Spleen (tissue), 11 donors: ENCODE measurements around the gene TRPV4. TPM values are rescaled to one million over a fixed set of nuclear protein-coding genes. Genes with fewer than 3 reads are reported as not detected.
A peak's percentile ranks its signal among the peaks of the same experiment; 100 is the strongest.

ENCODE experiments used
- DNase-seq: peaks from one replicate; pipeline ENCODE4 v3.0.0-alpha.2; 2020
- H3K27ac ChIP-seq, 8 donors: fragments of 200-600 bp; sonication (generic) in 7 of 8; 1 replicate in 4 of 8; 2 replicates in 4 of 8; pipeline versions ENCODE4 v1.5.0 to v1.8.0; 2016 to 2021; ENCODE audit warnings: inconsistent platforms in 4 of 8, mild to moderate bottlenecking in 4 of 8, moderate library complexity in 1 of 8
- H3K27me3 ChIP-seq, 7 donors: fragments of 200-600 bp; sonication (generic) in 6 of 7; replicated peaks in 1 of 7; 1 replicate in 4 of 7; 2 replicates in 3 of 7; pipeline versions ENCODE4 v1.5.0 to v1.8.0; 2016 to 2021; ENCODE audit warnings: inconsistent platforms in 3 of 7, mild to moderate bottlenecking in 1 of 7
- H3K36me3 ChIP-seq, 6 donors: fragments of 200-600 bp; sonication (generic) in 5 of 6; 1 replicate in 4 of 6; 2 replicates in 2 of 6; pipeline versions ENCODE4 v1.5.0 to v1.8.0; 2016 to 2021; ENCODE audit warnings: inconsistent platforms in 2 of 6
- H3K4me1 ChIP-seq, 6 donors: fragments of 200-600 bp; sonication (generic) in 5 of 6; 1 replicate in 3 of 6; 2 replicates in 3 of 6; pipeline versions ENCODE4 v1.5.0 to v1.8.0; 2016 to 2021; ENCODE audit warnings: inconsistent platforms in 3 of 6
- H3K4me3 ChIP-seq, 8 donors: fragments of 200-600 bp; sonication (generic) in 7 of 8; 1 replicate in 4 of 8; 2 replicates in 4 of 8; pipeline versions ENCODE4 v1.5.0 to v1.8.0; 2016 to 2021; ENCODE audit warnings: inconsistent platforms in 4 of 8, mild to moderate bottlenecking in 4 of 8, moderate library complexity in 2 of 8
- H3K9me3 ChIP-seq, 8 donors: fragments of 200-600 bp; sonication (generic) in 7 of 8; 1 replicate in 4 of 8; 2 replicates in 4 of 8; pipeline versions ENCODE4 v1.5.0 to v1.8.0; 2016 to 2021; ENCODE audit warnings: inconsistent platforms in 4 of 8
- POLR2A ChIP-seq, 3 donors: fragments of 450-650 bp; IDR thresholded peaks; one replicate each; pipeline ENCODE4 v1.5.1; 2017; ENCODE audit warnings: antibody characterized with exemption in 3 of 3, mild to moderate bottlenecking in 1 of 3
- POLR2AphosphoS5 ChIP-seq, 3 donors: sonication (generic); formaldehyde crosslinking; IDR thresholded peaks; one replicate each; pipeline ENCODE4 v1.5.1; 2017; ENCODE audit warnings: antibody characterized with exemption in 3 of 3
- WGBS, 5 donors: extraction: QIAGEN DNeasy Blood & Tissue Kit in 3 of 5; methylation state at CpG; one replicate each; pipeline versions ENCODE4 v1.1.5 to v1.1.7; 2013 to 2018; 5-methylcytosine and 5-hydroxymethylcytosine counted together
- intact Hi-C: fragments of 100-400 bp; cut with DNase I; formaldehyde crosslinking; loops from one replicate; pipeline ENCODE4 v1.15.0; 2023; ENCODE audit warnings: low total_unique reads
- polyA plus RNA-seq, 3 donors: library from polyadenylated mRNA; stranded (reverse); fragments of 200-250 nt; gene quantifications; one replicate each; pipeline ENCODE4 v1.2.1, GENCODE V29; 2013
- total RNA-seq, 7 donors: library from RNA; depleted of rRNA in 3 of 7; stranded (reverse); fragments of >200 nt in 3 of 7; fragmentation: NEBNext Ultra II Directional in 4 of 7; extraction: Animal tissue kit (Norgen Biotek cat#: 25700) in 4 of 7; gene quantifications; one replicate each; pipeline versions ENCODE4 v1.1.0 to v1.2.1, GENCODE V29; 2016 to 2021
- TF ChIP-seq, protein P1 (sequence below), 11 experiments: fragments of 200-600 bp in 7 of 11; fragments of 450-650 bp in 4 of 11; sonication (generic) in 4 of 11; IDR thresholded peaks in 8 of 11; conservative IDR thresholded peaks in 3 of 11; 1 replicate in 7 of 11; 2 replicates in 4 of 11; pipeline versions ENCODE4 v1.4.0 to v1.8.0; 2016 to 2021; ENCODE audit warnings: antibody characterized with exemption in 11 of 11, inconsistent platforms in 4 of 11, mild to moderate bottlenecking in 1 of 11
- donor health status: healthy with polysubstance abuse.
- donor health status: DM: no; HTN: no; CAD: no; lungs with moderate emphysema.
- donor health status: DM: no; HTN: no; CAD: no.
- donor health status: Bipolar disorder and iron deficiency.
- donor health status: healthy.
- donor health status: DM: no; HTN: no; CAD: no.
- donor health status: DM: yes; HTN: yes; CAD: no.

Gene TRPV4
- total and polyA plus RNA-seq, 10 donors: 0.49 to 8.0 (median 4.4) TPM

GRCh38 chr12:109827080-109827479 lies 6.1 kb downstream of the TRPV4 start:
- peak overlapping the region in 1 of 8 donors; percentile 58 for H3K4me3 ChIP-seq
- TF ChIP-seq, protein P1, sequence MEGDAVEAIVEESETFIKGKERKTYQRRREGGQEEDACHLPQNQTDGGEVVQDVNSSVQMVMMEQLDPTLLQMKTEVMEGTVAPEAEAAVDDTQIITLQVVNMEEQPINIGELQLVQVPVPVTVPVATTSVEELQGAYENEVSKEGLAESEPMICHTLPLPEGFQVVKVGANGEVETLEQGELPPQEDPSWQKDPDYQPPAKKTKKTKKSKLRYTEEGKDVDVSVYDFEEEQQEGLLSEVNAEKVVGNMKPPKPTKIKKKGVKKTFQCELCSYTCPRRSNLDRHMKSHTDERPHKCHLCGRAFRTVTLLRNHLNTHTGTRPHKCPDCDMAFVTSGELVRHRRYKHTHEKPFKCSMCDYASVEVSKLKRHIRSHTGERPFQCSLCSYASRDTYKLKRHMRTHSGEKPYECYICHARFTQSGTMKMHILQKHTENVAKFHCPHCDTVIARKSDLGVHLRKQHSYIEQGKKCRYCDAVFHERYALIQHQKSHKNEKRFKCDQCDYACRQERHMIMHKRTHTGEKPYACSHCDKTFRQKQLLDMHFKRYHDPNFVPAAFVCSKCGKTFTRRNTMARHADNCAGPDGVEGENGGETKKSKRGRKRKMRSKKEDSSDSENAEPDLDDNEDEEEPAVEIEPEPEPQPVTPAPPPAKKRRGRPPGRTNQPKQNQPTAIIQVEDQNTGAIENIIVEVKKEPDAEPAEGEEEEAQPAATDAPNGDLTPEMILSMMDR (IDR thresholded peaks at IDR 0.05 in 8 of 11, conservative IDR thresholded peaks at IDR 0.05 in 3 of 11): no peak
- no peak for TF ChIP-seq POLR2A (IDR thresholded peaks at IDR 0.05)
- TF ChIP-seq POLR2AphosphoS5 (IDR thresholded peaks at IDR 0.05): no peak
- intact Hi-C loops: no loop called here

GRCh38 chr12:109824731-109825130 lies 8.5 kb downstream of the TRPV4 start:
- no peak for TF ChIP-seq POLR2AphosphoS5 (IDR thresholded peaks at IDR 0.05)
- TF ChIP-seq POLR2A (IDR thresholded peaks at IDR 0.05): no peak
- TF ChIP-seq, protein P1 (IDR thresholded peaks at IDR 0.05 in 8 of 11, conservative IDR thresholded peaks at IDR 0.05 in 3 of 11): no peak
- no peaks in the 10 kb centered on the region for H3K36me3 ChIP-seq
- intact Hi-C loops: no loop called here
- H3K27me3 ChIP-seq: peaks cover 0 to 3% (median 0%) of the 10 kb centered on the region in 7 donors
- no peak overlapping the region for H3K27ac ChIP-seq
- no peaks in the 10 kb centered on the region for H3K9me3 ChIP-seq
- no peak overlapping the region for H3K4me3 ChIP-seq
- DNase-seq: no peak
- WGBS, 5 donors: 84 to 94% (median 90%) methylated on average over 8 of the region's 8 CpGs
- peaks cover 0 to 32% (median 2%) of the 10 kb centered on the region in 6 donors for H3K4me1 ChIP-seq

More at GRCh38 chr12:109827080-109827479, 6.1 kb downstream of the TRPV4 start:
- H3K36me3 ChIP-seq: no peaks in the 10 kb centered on the region
- 92 to 98% (median 93%) methylated on average over 3 of the region's 3 CpGs for WGBS, 5 donors
- peaks cover 0 to 16% (median 3%) of the 10 kb centered on the region in 7 donors for H3K27me3 ChIP-seq
- DNase-seq: no peak
- H3K27ac ChIP-seq: peak overlapping the region in 2 of 8 donors; percentile 89 to 92
- peaks cover 0 to 33% (median 2%) of the 10 kb centered on the region in 6 donors for H3K4me1 ChIP-seq
- no peaks in the 10 kb centered on the region for H3K9me3 ChIP-seq

DNA sequence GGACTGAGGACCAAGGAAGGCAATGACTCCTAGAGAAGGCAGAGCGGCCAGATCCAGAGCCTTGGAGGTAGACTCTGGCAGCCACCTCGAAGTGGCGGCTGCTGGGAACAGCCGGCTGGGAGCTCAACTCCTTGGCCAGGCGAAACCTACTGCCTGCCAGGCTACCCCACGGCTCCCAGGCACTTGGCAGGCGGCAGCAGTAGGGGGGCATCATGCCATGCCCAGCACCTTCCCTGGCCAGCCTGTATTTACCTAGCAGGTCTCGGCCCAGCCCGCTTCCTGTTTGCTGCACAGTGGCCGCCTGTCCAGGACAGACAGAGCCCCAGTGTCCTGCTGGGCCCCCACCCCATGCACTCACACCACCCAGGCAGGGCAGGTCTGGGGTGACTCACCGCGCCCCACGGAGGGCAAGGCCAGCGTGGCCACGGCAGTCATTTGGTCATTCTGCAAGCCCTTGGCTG lies 10.2 kb downstream of the TRPV4 start:
- Histone ChIP-seq H3K4me1 (peaks cover 0 to 14% (median 0%) of the 10 kb centered on the region in 6 donors), H3K36me3 (no peaks in the 10 kb centered on the region), H3K9me3 (no peaks in the 10 kb centered on the region), H3K27ac (no peak overlapping the region), H3K4me3 (no peak overlapping the region), H3K27me3 (peaks cover 0 to 4% (median 0%) of the 10 kb centered on the region in 7 donors)
- TF ChIP-seq, protein P1 (IDR thresholded peaks at IDR 0.05 in 8 of 11, conservative IDR thresholded peaks at IDR 0.05 in 3 of 11): no peak
- TF ChIP-seq POLR2AphosphoS5 (IDR thresholded peaks at IDR 0.05): no peak
- TF ChIP-seq POLR2A (IDR thresholded peaks at IDR 0.05): no peak
- 73 to 92% (median 83%) methylated on average over 6 to 15 of the region's 15 CpGs for WGBS, 5 donors
- no peak for DNase-seq
- intact Hi-C loops: no loop called here

DNA sequence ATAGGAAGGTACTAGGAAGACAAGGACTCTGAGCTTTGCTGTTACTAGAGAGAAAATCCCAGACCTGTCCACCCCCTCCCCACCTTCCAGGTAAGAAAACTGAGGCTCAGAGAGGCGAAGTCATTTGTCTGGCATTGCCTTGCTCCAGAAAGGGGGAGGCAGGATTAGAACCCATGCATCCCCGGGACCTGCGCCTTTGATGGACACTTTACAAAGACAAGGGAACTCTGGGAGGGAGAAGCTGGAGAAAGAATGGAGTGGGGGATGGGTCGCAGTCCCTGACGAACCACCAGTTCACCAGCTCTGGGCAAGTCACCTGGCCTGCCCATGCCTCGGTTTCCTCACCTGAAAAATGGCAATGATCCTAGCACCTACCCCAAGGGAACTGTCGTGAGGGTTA lies 10.8 kb downstream of the TRPV4 start:
- Histone ChIP-seq H3K27me3 (peaks cover 0 to 9% (median 0%) of the 10 kb centered on the region in 7 donors), H3K9me3 (no peaks in the 10 kb centered on the region), H3K4me1 (peaks cover 0 to 8% (median 0%) of the 10 kb centered on the region in 6 donors), H3K4me3 (no peak overlapping the region), H3K27ac (no peak overlapping the region), H3K36me3 (no peaks in the 10 kb centered on the region)
- DNase-seq: no peak
- 66 to 85% (median 83%) methylated on average over 7 of the region's 7 CpGs for WGBS, 5 donors
- TF ChIP-seq POLR2A (IDR thresholded peaks at IDR 0.05) (no peak), POLR2AphosphoS5 (IDR thresholded peaks at IDR 0.05) (no peak)
- TF ChIP-seq, protein P1 (IDR thresholded peaks at IDR 0.05 in 8 of 11, conservative IDR thresholded peaks at IDR 0.05 in 3 of 11): no peak
- intact Hi-C loops: no loop called here
